EL (cell line): ENCODE data around the gene JAK3.
"Not testable (repeated sequence)": the region's sequence is repeated elsewhere in the genome, so short reads cannot be mapped to it uniquely, and the experiment has no call there.

Experiments used
- DNase-seq: peaks from one replicate; pipeline ENCODE4 v3.0.0-alpha.2; 2016

JAK3 gene

GRCh38 chr19:17847538-17848366, at the start of gene JAK3:
TSS of gene JAK3 (minus strand) at chr19:17847982. CDS start at chr19:17844417, 3,565 bp downstream.
- peak; percentile 64 for DNase-seq

- no peak for DNase-seq
Measured at GRCh38 chr19:17893766-17894165, 46.0 kb upstream of the JAK3 start.

- peak; percentile 33 for DNase-seq
Measured at GRCh38 chr19:17889609-17890214, 41.9 kb upstream of the JAK3 start.

- no peak for DNase-seq
Measured at GRCh38 chr19:17888260-17888659, 40.5 kb upstream of the JAK3 start.

GRCh38 chr19:17887221-17887620, 39.4 kb upstream of the JAK3 start:
- DNase-seq, result not testable (repeated sequence)

- no peak for DNase-seq
Measured at GRCh38 chr19:17886515-17886914, 38.7 kb upstream of the JAK3 start.

GRCh38 chr19:17883627-17884410, 36.0 kb upstream of the JAK3 start:
- no peak for DNase-seq

- no peak for DNase-seq
Measured at GRCh38 chr19:17881701-17882100, 33.9 kb upstream of the JAK3 start.

GRCh38 chr19:17879466-17879865, 31.7 kb upstream of the JAK3 start:
- DNase-seq, result no peak

- DNase-seq, result no peak
Measured at GRCh38 chr19:17877696-17878095, 29.9 kb upstream of the JAK3 start.

GRCh38 chr19:17874758-17875135, 27.0 kb upstream of the JAK3 start:
- DNase-seq, result no peak

- no peak for DNase-seq
Measured at GRCh38 chr19:17873786-17874757, 26.3 kb upstream of the JAK3 start.

GRCh38 chr19:17872251-17873001, 24.6 kb upstream of the JAK3 start:
- no peak for DNase-seq

- no peak for DNase-seq
Measured at GRCh38 chr19:17871878-17872250, 24.1 kb upstream of the JAK3 start, which contains the start of gene SLC5A5. TSS of gene SLC5A5 (plus strand) at chr19:17871945. CDS start at chr19:17872320, 375 bp downstream.

- no peak for DNase-seq
Measured at GRCh38 chr19:17871032-17871877, 23.5 kb upstream of the JAK3 start.

GRCh38 chr19:17869114-17869608, 21.4 kb upstream of the JAK3 start:
- no peak for DNase-seq

- no peak for DNase-seq
Measured at GRCh38 chr19:17868669-17869068, 20.9 kb upstream of the JAK3 start.

- no peak for DNase-seq
Measured at GRCh38 chr19:17866964-17867486, 19.2 kb upstream of the JAK3 start.

- no peak for DNase-seq
Measured at GRCh38 chr19:17866312-17866963, 18.7 kb upstream of the JAK3 start.
